ENCODE measurements around the gene SSBP4. TPM values are rescaled to one million over a fixed set of nuclear protein-coding genes. Genes with fewer than 3 reads are reported as not detected.
A peak's percentile ranks its signal among the peaks of the same experiment; 100 is the strongest.

Gene SSBP4
- total and polyA plus RNA-seq, 9 of the 15 experiments (the other 6 are each of a cell fraction or from before 2014, with no cell fraction given), result 1.1 to 189 (median 39.0) TPM

- TF ChIP-seq, protein P1, sequence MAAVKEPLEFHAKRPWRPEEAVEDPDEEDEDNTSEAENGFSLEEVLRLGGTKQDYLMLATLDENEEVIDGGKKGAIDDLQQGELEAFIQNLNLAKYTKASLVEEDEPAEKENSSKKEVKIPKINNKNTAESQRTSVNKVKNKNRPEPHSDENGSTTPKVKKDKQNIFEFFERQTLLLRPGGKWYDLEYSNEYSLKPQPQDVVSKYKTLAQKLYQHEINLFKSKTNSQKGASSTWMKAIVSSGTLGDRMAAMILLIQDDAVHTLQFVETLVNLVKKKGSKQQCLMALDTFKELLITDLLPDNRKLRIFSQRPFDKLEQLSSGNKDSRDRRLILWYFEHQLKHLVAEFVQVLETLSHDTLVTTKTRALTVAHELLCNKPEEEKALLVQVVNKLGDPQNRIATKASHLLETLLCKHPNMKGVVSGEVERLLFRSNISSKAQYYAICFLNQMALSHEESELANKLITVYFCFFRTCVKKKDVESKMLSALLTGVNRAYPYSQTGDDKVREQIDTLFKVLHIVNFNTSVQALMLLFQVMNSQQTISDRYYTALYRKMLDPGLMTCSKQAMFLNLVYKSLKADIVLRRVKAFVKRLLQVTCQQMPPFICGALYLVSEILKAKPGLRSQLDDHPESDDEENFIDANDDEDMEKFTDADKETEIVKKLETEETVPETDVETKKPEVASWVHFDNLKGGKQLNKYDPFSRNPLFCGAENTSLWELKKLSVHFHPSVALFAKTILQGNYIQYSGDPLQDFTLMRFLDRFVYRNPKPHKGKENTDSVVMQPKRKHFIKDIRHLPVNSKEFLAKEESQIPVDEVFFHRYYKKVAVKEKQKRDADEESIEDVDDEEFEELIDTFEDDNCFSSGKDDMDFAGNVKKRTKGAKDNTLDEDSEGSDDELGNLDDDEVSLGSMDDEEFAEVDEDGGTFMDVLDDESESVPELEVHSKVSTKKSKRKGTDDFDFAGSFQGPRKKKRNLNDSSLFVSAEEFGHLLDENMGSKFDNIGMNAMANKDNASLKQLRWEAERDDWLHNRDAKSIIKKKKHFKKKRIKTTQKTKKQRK (IDR thresholded peaks at IDR 0.05; ENCODE audit: borderline replicate concordance, low read depth, low read length), result no peak
- TF ChIP-seq, protein P2, sequence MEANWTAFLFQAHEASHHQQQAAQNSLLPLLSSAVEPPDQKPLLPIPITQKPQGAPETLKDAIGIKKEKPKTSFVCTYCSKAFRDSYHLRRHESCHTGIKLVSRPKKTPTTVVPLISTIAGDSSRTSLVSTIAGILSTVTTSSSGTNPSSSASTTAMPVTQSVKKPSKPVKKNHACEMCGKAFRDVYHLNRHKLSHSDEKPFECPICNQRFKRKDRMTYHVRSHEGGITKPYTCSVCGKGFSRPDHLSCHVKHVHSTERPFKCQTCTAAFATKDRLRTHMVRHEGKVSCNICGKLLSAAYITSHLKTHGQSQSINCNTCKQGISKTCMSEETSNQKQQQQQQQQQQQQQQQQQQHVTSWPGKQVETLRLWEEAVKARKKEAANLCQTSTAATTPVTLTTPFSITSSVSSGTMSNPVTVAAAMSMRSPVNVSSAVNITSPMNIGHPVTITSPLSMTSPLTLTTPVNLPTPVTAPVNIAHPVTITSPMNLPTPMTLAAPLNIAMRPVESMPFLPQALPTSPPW (CRISPR knock-in tag; IDR thresholded peaks at IDR 0.05), result peak; percentile 88
- TF ChIP-seq BHLHE40 (IDR thresholded peaks at IDR 0.05; ENCODE audit: low read length) (no peak), ZNF830 (CRISPR knock-in tag; IDR thresholded peaks at IDR 0.05) (no peak), ZNF586 (CRISPR knock-in tag; conservative IDR thresholded peaks at IDR 0.05) (no peak), MCM7 (IDR thresholded peaks at IDR 0.05) (no peak), EP400 (IDR thresholded peaks at IDR 0.05) (peak; percentile 68), BDP1 (IDR thresholded peaks at IDR 0.05; ENCODE audit: insufficient read depth, insufficient read length) (no peak), MAZ (CRISPR knock-in tag; conservative IDR thresholded peaks at IDR 0.05 in 1 of 2, IDR thresholded peaks at IDR 0.05 in 1 of 2) (peak in 1 of 2 experiments; percentile 85; a peak in 3 of 4 replicates), GATA2 (CRISPR knock-in tag; IDR thresholded peaks at IDR 0.05) (no peak), POLR2G (IDR thresholded peaks at IDR 0.05; ENCODE audit: low read depth, low read length) (peak; percentile 67), RAD51 (IDR thresholded peaks at IDR 0.05; ENCODE audit: borderline replicate concordance, low read depth) (no peak), RBM25 (IDR thresholded peaks at IDR 0.05; ENCODE audit: low read depth, low read length, severe bottlenecking) (no peak), TFAP4 (CRISPR knock-in tag; IDR thresholded peaks at IDR 0.05; ENCODE audit: borderline replicate concordance) (0 out of 2 replicates have a peak, but pooled peaks have one; percentile 20), CXXC5 (CRISPR knock-in tag; IDR thresholded peaks at IDR 0.05) (peak; percentile 48), POLR3G (IDR thresholded peaks at IDR 0.05; ENCODE audit: extremely low read depth, insufficient read length, insufficient replicate concordance) (no peak), C11orf30 (IDR thresholded peaks at IDR 0.05; ENCODE audit: low read depth) (no peak)
- TF ChIP-seq, protein P3, sequence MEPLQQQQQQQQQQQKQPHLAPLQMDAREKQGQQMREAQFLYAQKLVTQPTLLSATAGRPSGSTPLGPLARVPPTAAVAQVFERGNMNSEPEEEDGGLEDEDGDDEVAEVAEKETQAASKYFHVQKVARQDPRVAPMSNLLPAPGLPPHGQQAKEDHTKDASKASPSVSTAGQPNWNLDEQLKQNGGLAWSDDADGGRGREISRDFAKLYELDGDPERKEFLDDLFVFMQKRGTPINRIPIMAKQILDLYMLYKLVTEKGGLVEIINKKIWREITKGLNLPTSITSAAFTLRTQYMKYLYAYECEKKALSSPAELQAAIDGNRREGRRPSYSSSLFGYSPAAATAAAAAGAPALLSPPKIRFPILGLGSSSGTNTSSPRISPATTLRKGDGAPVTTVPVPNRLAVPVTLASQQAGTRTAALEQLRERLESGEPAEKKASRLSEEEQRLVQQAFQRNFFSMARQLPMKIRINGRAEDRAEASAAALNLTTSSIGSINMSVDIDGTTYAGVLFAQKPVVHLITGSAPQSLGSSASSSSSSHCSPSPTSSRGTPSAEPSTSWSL (CRISPR knock-in tag; IDR thresholded peaks at IDR 0.05; ENCODE audit: borderline replicate concordance), result no peak
These were observed 17.7 kb downstream of the SSBP4 start (continued) for GRCh38 chr19:18436671-18437490.

All from K562 (cell line).